Peyer's patch (tissue), 4 donors: ENCODE measurements around the gene DOCK4.

Experiments used
- CTCF ChIP-seq, 6 experiments: fragments of 450-650 bp in 4 of 6; fragments of 200-600 bp in 2 of 6; sonication (generic) in 1 of 6; IDR thresholded peaks; one replicate each; pipeline ENCODE4 v1.5.1; 2017 to 2019; ENCODE audit warnings: antibody characterized with exemption in 6 of 6, mild to moderate bottlenecking in 3 of 6, moderate library complexity in 1 of 6
- POLR2A ChIP-seq, 2 donors: fragments of 450-650 bp; IDR thresholded peaks; one replicate each; pipeline ENCODE4 v1.5.1; 2017; ENCODE audit warnings: antibody characterized with exemption in 2 of 2, mild to moderate bottlenecking in 2 of 2, moderate library complexity in 2 of 2

- no peak for TF ChIP-seq CTCF (IDR thresholded peaks at IDR 0.05)
- TF ChIP-seq POLR2A (IDR thresholded peaks at IDR 0.05), result no peak
Measured at GRCh38 chr7:111933609-111934008, 272.6 kb downstream of the DOCK4 start.
